Calu3 (cell line): ENCODE data around the gene KIF25. TPM values are rescaled to one million over a fixed set of nuclear protein-coding genes. Genes with fewer than 3 reads are reported as not detected.

Experiments used
- BruUV-seq: library from RNA; stranded (reverse); fragments of 400-500 nt; replicated peaks from 2 replicates; lab custom pipeline; 2021; lab: Mats Ljungman, UMichigan
- CTCF ChIA-PET: fragments of 300-600 bp; sonication (Branson Sonifier 250); formaldehyde crosslinking; loops from one replicate; lab custom pipeline; 2022; ENCODE audit warnings: antibody characterized with exemption; lab: Charles Lee
- DNase-seq: peaks from one replicate; pipeline ENCODE4 v3.0.0; 2022
- H3K27ac Mint-ChIP-seq: one replicate; pipeline ENCODE4 v1.8.0; 2022; ENCODE audit warnings: mixed read lengths; ENCODE audit not compliant: unreplicated experiment
- H3K27me3 Mint-ChIP-seq: one replicate; pipeline ENCODE4 v1.8.0; 2022; ENCODE audit warnings: mixed read lengths; ENCODE audit not compliant: unreplicated experiment
- H3K36me3 Mint-ChIP-seq: one replicate; pipeline ENCODE4 v1.8.0; 2022; ENCODE audit warnings: mild to moderate bottlenecking, moderate library complexity, mixed read lengths; ENCODE audit not compliant: insufficient read depth, unreplicated experiment
- H3K4me1 Mint-ChIP-seq: one replicate; pipeline ENCODE4 v1.8.0; 2022; ENCODE audit warnings: mild to moderate bottlenecking, low read depth, mixed read lengths; ENCODE audit not compliant: unreplicated experiment
- H3K4me3 Mint-ChIP-seq: one replicate; pipeline ENCODE4 v1.8.0; 2022; ENCODE audit warnings: mild to moderate bottlenecking, low read depth, moderate library complexity, mixed read lengths; ENCODE audit not compliant: unreplicated experiment
- H3K9me3 Mint-ChIP-seq: one replicate; pipeline ENCODE4 v1.8.0; 2022; ENCODE audit warnings: low read depth, mixed read lengths; ENCODE audit not compliant: unreplicated experiment
- intact Hi-C: fragments of 100-400 bp; cut with micrococcal nuclease; formaldehyde crosslinking; loops from one replicate; pipeline ENCODE4 v1.10.0; 2022; ENCODE audit not compliant: unreplicated experiment
- total RNA-seq: library from RNA; stranded (reverse); gene quantifications from 2 replicates; pipeline ENCODE4 v1.2.3, GENCODE V29; 2022
- TF ChIP-seq, protein P1 (sequence below): fragments of 200-600 bp; IDR thresholded peaks from one replicate; pipeline ENCODE4 v1.8.0; 2022; ENCODE audit warnings: antibody characterized with exemption; ENCODE audit not compliant: unreplicated experiment

The KIF25 gene
- total RNA-seq, 1 experiment from 2014 or later = not detected

DNA sequence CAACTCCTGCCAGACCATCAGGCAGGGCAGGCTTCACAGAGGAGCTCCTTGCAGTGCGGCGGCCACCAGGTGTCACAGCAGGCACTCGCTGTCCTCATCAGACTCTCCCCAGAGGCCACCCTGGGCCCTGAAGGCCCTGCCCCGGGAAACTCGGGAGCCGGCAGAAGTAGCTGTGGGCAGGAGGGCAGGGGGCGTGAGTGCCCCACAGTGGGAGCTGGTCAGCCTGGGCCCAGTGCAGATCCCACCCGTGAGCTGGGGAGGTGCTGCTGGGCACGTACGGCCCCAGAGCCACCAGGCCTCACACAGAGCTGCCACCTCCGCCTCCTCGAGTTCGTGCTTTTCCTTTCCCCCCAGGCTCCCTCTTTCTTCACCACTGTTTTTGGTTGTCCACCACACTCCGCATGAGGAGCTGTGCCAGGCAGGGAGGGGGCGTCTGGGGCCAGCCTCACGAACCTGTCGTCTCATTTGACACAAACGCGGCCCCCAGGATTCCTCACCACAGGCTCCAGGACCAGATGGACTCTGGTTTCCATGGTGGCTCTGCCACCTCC lies 47.7 kb downstream of the KIF25 start:
- TF ChIP-seq, protein P1, sequence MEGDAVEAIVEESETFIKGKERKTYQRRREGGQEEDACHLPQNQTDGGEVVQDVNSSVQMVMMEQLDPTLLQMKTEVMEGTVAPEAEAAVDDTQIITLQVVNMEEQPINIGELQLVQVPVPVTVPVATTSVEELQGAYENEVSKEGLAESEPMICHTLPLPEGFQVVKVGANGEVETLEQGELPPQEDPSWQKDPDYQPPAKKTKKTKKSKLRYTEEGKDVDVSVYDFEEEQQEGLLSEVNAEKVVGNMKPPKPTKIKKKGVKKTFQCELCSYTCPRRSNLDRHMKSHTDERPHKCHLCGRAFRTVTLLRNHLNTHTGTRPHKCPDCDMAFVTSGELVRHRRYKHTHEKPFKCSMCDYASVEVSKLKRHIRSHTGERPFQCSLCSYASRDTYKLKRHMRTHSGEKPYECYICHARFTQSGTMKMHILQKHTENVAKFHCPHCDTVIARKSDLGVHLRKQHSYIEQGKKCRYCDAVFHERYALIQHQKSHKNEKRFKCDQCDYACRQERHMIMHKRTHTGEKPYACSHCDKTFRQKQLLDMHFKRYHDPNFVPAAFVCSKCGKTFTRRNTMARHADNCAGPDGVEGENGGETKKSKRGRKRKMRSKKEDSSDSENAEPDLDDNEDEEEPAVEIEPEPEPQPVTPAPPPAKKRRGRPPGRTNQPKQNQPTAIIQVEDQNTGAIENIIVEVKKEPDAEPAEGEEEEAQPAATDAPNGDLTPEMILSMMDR = no peak
- no TSS peak for BruUV-seq
- CTCF ChIA-PET = no interaction called here
- Mint-ChIP-seq H3K36me3 (no peaks in the 10 kb centered on the region), H3K27me3 (peaks cover 28% of the 10 kb centered on the region), H3K9me3 (peaks cover 7% of the 10 kb centered on the region), H3K27ac (no peak overlapping the region), H3K4me3 (no peak overlapping the region), H3K4me1 (no peaks in the 10 kb centered on the region)
- no peak for DNase-seq
- intact Hi-C loops = no loop called here

DNA sequence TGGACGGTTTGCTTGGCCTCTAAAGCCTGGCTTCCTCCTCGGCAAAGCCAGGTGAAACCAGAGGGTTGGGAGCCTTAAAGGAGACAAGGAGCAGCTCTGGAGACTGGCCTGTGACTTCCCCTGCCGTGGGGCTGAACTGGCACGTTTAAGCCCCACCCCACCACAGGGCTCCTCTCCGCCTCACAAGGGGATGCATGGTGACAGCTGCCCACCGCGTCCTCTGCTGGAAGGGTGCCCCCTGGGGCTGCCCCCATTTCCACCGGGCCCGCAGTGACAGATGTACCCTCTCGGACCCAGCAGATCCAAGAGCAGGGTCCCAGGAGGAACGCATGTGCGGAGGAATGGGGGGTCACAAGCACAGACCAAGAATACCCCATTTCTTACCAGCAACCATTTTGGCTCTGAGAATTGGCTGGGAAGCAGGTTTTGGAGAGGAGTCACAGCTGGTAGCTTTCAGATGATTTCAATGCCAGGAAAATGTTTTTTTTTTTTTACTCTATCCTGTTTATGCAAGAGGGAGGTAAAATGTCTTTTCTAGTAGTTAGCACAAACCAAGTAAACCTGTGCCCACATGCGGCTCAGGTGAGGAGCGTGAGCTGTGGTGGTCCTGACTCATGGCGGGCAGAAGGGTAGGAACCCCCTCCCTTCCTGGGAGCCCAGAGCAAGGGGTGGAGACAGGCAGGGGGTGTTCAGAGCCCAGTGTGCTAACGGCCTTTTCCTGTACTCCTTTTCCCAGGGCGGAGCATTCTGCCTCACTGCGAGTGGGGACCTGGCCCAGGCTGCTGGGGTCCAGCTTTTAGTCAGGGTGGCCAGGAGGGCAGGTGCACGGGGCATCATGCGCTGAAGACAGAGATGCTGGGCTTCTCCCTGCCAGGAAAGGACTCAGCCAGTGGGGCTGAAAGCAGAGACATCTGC lies 48.5 kb downstream of the KIF25 start:
- peaks cover 3% of the 10 kb centered on the region for H3K9me3 Mint-ChIP-seq
- H3K4me1 Mint-ChIP-seq = no peaks in the 10 kb centered on the region
- intact Hi-C loops = no loop called here
- H3K4me3 Mint-ChIP-seq = no peak overlapping the region
- peaks cover 29% of the 10 kb centered on the region for H3K27me3 Mint-ChIP-seq
- no TSS peak for BruUV-seq
- TF ChIP-seq, protein P1 = no peak
- no peaks in the 10 kb centered on the region for H3K36me3 Mint-ChIP-seq
- CTCF ChIA-PET = no interaction called here
- H3K27ac Mint-ChIP-seq = no peak overlapping the region
- no peak for DNase-seq

DNA sequence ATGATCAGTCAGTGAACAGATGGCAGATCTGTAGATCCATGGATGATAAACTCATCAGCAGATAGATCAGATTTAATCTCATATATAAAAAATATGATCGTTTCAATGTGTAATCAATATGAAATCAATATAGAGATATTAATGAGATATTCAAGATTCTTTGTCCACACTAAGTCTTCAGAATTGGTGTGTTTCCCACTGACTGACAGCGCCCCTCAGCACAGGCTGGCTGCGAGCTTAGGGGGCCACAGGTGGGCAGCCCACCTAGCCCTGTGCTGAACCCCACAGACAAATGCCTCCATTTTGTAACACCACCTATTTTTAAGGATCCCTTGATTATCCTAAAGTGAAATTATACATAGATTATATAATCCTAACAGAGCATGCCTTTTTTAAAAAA lies 49.2 kb downstream of the KIF25 start:
- no TSS peak for BruUV-seq
- no peaks in the 10 kb centered on the region for H3K9me3 Mint-ChIP-seq
- DNase-seq = no peak
- no peaks in the 10 kb centered on the region for H3K36me3 Mint-ChIP-seq
- H3K4me1 Mint-ChIP-seq = no peaks in the 10 kb centered on the region
- no peak overlapping the region for H3K27ac Mint-ChIP-seq
- intact Hi-C loops = no loop called here
- no peak overlapping the region for H3K4me3 Mint-ChIP-seq
- TF ChIP-seq, protein P1 = no peak
- CTCF ChIA-PET = no interaction called here
- H3K27me3 Mint-ChIP-seq = peaks cover 29% of the 10 kb centered on the region

DNA sequence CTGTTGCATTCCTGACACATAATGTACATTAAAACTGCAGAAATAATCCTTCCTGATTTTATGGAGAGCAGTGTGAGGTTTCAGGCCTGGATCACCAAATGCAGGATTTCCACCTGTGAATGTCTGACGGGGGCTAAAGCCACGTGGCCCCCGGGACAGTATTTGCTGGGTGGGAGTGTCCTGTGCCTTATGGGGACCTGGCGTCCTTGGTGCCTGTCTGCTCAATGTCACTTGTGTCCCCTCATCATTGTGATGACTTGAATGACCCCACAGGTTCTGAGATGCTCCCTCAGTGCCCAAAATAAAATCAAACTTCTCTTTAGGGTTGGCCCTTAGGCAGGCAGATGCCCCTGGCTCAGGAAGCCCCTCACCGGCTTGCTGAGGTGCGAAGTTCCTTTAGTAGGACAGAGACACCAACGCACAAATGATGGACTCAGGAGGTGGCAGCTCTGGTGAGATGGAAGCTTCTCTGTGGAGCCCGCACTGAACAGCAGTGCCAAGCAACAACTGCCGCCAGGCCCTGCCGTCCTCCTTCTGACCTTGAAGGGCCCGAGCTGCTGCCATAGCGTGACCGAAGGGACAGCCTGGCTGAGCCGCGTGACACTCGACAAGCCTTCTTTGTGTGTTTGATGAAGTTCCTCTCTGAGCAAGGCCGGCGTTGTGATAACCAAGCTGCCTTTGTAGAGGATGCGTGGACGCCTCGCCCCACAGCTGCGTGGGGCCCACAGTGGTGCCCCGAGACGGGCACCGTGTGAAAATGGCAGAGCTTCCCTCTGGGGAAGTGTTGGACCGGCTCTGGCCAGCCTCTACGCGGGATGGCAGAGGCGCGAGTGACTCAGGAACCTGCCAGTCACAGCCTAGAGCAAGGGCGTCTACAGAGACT lies 50.6 kb downstream of the KIF25 start:
- TF ChIP-seq, protein P1 = no peak
- intact Hi-C loops = no loop called here
- no TSS peak for BruUV-seq
- Mint-ChIP-seq H3K9me3 (no peaks in the 10 kb centered on the region), H3K27me3 (peaks cover 29% of the 10 kb centered on the region), H3K27ac (no peak overlapping the region), H3K4me3 (no peak overlapping the region), H3K4me1 (no peaks in the 10 kb centered on the region), H3K36me3 (no peaks in the 10 kb centered on the region)
- CTCF ChIA-PET = interaction anchor here (0.6 kb wide), 1 partner anchor 1421 kb away, joined by 9 read pairs; no protein-coding TSS in a partner anchor
- DNase-seq = no peak
